Retinal pigment epithelial cell (primary cell): ENCODE data around the gene KLF9.
A peak's percentile ranks its signal among the peaks of the same experiment; 100 is the strongest.

ENCODE experiments used
- DNase-seq: peaks from one replicate; pipeline ENCODE4 v3.0.0-alpha.2; 2010; ENCODE audit warnings: low read depth
- H3K4me3 ChIP-seq: 2 replicates; pipeline ENCODE4 v1.5.1; 2011; ENCODE audit warnings: mild to moderate bottlenecking, low read length, control low read depth, moderate library complexity
- CTCF ChIP-seq: conservative IDR thresholded peaks from 2 replicates; pipeline ENCODE4 v1.5.1; 2011; ENCODE audit warnings: low read depth, low read length, control low read depth, inconsistent platforms

KLF9 gene

DNA sequence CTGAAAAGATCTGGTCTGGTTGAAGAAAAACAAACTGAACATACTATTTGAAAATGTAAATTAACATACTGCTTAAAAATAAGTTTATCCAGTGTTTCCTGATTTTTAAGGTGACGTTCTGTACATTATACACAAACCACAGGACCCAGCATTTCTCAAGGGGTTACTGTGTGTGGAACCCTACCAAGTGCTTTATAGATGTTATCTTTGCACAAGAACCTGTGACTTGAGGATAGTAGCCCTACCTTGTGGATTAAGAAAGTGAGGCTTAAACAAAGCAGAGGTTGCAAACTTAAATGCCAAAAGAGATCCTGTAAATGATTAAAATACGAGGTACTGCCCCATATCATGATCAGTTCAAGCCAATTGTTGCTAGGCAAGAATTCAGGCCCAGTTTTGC, 4.7 kb downstream of the KLF9 start:
- no peak for DNase-seq
- TF ChIP-seq CTCF: no peak
- peak overlapping the region; percentile 99 for H3K4me3 ChIP-seq

DNA sequence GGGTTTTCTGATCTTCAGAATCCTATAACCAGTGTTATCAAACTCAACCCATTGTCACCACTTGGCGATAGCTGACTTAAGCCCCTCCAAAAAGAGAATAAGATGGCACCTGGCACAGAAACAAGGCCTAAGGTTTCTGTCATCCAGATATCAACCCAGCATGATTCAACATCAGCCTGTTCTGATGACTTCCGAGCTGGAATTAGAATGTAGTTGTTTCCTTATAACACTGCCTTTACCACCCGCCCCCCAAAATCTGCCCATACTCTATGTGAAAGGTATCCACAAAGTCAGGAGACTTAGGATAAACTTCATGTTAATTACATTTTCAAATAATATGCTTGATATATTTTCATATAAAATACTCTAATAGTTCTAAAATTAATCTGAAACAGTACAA, 5.2 kb downstream of the KLF9 start:
- no peak for DNase-seq
- H3K4me3 ChIP-seq: peak overlapping the region; percentile 99
- TF ChIP-seq CTCF: no peak

DNA sequence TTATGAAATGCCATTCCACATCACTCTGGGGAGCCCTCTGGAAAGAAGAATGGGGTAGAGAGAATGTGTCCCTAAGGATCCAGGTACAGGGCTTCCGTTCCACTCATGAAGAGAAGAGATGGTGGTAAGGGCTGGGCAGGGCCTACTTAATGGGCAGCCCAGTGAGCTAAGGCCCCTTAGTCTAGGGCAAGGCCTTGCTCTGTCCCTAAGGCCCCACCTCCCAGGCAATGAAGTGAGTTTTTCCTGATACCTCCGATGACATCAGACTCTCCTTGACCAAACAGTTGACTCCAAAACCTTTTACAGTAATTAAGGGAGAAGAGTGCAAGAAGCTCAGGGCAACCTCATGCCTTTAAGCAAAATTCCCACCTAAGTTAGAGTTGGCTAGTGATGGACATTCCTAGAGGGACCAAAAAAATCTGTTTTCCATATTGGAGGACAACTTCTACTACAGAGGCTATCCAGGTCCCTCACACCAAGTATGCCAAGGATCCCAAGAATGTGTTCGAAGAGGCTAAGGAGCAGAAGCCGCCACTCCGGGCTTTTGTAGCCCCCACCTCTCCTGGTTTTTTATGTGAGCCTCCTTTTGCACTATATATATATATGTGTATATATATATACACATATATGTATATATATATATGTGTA, 5.9 kb downstream of the KLF9 start:
- no peak overlapping the region for H3K4me3 ChIP-seq
- DNase-seq: no peak
- TF ChIP-seq CTCF: no peak

DNA sequence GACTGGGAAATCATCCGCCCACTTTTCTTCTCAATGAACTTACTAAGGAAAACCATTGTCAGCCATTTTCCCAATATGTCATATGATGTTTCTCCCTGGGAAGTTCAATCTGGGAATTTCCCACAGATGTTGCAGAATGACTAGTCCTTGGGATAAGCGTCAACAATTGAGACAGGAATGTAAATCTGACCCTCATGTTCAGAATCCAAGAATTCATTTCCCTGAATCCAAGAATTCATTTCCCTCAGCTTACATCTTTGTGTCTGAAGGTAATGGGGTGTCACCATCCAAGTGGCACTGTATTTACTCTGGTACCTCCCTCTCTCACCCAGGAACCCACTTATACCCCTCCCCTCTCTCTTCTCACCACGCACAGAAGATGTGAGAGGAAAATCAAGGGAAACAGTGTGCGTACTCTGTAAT, 7.4 kb downstream of the KLF9 start:
- DNase-seq: peak; percentile 72
- TF ChIP-seq CTCF: no peak
- no peak overlapping the region for H3K4me3 ChIP-seq

DNA sequence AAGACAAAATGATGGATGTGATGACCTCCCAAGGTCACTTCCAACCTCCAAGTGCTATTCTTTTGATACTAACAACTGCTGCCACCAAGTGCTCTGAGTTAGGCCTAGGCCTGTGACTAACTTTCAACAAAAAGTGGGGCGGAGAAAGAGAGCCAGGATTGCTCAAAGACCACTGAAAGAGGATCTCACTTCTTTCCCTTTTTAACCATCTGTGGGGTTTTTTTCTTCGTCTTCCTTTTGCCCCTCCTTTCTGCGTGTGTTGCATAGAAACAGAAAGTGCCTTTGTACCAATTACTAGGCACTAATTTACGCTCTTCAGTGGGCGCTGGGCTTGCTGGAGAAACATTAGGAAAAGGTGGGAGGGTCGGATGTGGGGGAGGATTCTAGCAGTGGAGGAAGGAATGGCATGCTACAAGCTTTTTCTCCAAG, 8.0 kb downstream of the KLF9 start:
- no peak overlapping the region for H3K4me3 ChIP-seq
- DNase-seq: no peak
- TF ChIP-seq CTCF: no peak

DNA sequence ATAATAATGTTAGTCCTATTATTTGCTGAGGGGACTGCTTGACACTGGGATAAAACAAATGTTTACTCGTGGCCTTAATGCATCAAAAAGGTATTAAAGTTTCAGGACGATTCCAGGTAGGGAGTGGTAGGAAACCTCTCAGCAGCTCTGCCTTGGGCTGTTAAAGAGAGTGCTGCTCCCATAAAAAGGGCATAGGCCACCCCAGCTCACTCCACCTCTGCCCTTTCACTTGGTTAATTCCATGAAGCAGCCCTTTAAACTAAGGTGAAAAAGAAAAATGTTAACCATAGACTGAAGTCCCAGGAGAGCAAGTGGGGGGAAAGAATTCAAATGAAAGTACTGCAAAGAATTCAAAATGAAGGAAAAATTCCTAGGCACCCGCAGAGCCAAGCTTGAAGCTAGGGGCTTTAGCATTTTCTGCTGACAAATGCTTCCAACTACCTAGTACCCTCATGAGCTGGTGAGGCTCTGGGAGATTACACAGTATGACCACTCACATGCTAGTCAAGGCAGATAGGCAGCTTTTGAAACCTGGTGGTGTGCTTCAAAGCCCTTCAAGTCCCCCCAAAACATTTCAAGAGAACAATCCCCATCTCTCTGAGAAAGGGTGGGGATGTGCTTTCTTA, 8.5 kb downstream of the KLF9 start:
- TF ChIP-seq CTCF: no peak
- H3K4me3 ChIP-seq: no peak overlapping the region
- no peak for DNase-seq

DNA sequence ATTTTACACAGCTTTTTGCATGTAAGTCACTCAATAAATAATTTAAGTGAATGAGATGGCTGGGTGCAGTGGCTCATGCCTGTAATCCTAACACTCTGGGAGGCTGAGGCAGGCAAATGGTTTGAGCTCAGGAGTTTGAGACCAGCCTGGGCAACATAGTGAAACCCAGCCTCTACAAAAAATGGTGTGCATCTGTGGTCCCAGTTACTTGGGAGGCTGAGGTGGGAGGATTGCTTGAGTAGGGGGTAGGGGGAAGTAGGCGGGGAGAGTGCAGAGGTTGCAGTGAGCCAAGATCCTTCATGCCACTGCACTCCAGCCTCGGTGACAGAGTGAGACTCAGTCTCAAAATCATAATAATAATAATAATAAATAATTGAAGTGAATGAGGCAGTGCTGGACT, 10.2 kb downstream of the KLF9 start:
- DNase-seq: no peak
- H3K4me3 ChIP-seq: no peak overlapping the region
- no peak for TF ChIP-seq CTCF
